ENCODE results near the gene SDE2. TPM values are rescaled to one million over a fixed set of nuclear protein-coding genes. Genes with fewer than 3 reads are reported as not detected.

Gene SDE2
- total RNA-seq, 1 donor from 2014 or later: 22.3 TPM

DNA sequence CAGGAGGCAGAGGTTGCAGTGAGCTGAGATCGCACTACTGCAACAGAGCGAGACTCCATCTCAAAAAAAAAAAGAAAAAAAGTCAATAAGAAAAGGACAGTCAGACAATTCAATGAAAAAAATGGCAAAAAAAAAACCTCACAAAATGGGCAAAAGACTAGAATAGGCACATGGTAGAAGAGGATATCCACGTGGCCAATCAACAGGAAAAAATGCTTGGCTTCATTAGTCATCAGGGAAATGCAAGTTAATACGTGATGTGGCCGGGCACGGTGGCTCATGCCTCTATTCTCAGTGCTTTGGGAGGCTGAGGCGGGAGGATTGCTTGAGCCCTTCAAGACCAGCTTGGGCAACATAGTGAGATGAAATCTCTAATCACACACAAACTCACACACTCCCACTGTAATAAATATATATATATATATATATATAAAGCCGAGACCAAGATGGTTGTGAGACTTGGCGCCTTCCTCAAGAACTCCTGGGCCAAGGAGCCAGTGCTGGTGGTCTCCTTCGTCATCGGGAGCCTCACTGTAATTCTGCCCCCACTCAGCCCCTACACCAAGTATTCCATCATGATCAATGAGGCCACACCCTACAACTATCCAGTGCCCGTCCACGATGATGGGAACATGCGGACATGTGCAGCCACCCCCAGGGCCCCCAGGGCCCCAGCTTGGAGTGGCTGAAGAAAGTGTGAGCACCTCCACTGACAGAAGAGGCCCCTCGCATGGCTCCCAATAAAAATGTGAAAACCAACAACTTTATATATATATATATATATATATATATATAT is 35.2 kb downstream of the SDE2 start:
- H3K36me3 Mint-ChIP-seq (ENCODE audit: low read depth): no peaks in the 10 kb centered on the region
- no peaks in the 10 kb centered on the region for H3K9me3 Mint-ChIP-seq
- intact Hi-C loops (cut with micrococcal nuclease): no loop called here
- peaks cover 2% of the 10 kb centered on the region for H3K4me1 Mint-ChIP-seq (ENCODE audit: low read depth)
- no peak overlapping the region for H3K27ac Mint-ChIP-seq
- no peak overlapping the region for H3K4me3 Mint-ChIP-seq (ENCODE audit: low read depth)
- H3K27me3 Mint-ChIP-seq (ENCODE audit: low read depth): peaks cover 10% of the 10 kb centered on the region
- no peak for DNase-seq (ENCODE audit: low spot score)

DNA sequence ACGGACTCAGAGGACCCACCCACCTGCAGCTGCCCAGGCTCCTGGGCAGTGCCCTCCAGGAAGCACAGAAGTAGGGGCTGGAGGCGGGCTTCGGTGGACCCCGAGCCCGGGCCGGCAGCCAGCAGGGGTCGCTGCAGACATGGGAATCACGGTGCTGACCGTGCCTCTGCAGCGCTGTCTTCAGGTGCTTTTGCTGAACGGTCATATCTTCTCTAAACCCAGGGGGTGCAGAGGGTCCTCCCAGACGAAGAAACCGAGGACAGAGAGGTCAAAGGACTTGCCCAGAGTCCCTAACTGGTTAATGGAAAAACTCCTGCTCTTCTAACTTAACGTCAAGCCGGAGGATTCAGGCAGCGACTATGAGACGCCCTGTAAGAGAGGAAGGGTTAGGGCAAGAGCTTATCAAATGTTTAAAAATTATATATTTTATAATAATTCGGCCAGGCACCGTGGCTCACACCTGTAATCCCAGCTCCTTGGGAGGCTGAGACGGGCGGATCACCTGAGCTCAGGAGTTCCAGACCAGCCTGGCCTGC is 36.6 kb downstream of the SDE2 start:
- intact Hi-C loops (cut with micrococcal nuclease): no loop called here
- Mint-ChIP-seq H3K4me1 (ENCODE audit: low read depth) (peaks cover 2% of the 10 kb centered on the region), H3K4me3 (ENCODE audit: low read depth) (no peak overlapping the region), H3K27me3 (ENCODE audit: low read depth) (peaks cover 10% of the 10 kb centered on the region), H3K27ac (no peak overlapping the region), H3K9me3 (no peaks in the 10 kb centered on the region), H3K36me3 (ENCODE audit: low read depth) (no peaks in the 10 kb centered on the region)
- DNase-seq (ENCODE audit: low spot score): peak; percentile 41

DNA sequence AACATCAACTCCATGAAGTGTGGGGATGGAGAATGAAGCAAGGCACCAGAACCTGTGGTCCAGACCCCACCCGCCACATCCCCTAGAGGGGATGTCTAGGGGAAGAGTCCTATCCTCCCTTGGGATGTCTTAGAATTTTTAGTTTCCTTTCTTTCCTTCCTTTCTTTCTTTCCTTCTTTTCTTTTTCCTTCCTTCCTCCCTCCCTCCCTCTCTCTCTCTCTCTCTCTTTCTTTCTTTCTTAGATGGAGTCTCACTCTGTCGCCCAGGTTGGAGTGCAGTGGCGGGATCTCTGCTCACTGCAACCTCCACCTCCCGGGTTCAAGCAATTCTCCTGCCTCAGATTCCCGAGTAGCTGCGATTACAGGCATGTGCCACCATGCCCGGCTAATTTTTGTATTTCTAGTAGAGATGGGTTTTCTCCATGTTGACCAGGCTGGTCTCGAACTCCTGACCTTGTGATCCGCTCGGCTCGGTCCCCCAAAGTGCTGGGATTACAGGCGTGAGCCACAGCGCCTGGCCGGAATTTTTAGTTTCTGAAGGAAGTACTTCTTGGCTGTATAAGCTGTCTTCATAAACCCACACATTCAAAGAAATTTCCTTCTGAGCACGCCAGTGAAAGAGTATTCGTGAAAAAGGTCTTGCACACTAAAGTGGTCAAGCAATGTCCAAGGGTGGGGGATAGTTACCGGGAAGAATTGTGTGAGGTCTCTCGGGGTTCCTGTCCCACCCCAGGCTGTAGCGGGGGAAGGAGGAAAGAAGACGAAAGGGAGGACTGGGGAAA is 37.3 kb downstream of the SDE2 start:
- DNase-seq (ENCODE audit: low spot score): no peak
- H3K27ac Mint-ChIP-seq: no peak overlapping the region
- no peaks in the 10 kb centered on the region for H3K36me3 Mint-ChIP-seq (ENCODE audit: low read depth)
- H3K4me1 Mint-ChIP-seq (ENCODE audit: low read depth): peaks cover 2% of the 10 kb centered on the region
- intact Hi-C loops (cut with micrococcal nuclease): no loop called here
- H3K9me3 Mint-ChIP-seq: no peaks in the 10 kb centered on the region
- peaks cover 10% of the 10 kb centered on the region for H3K27me3 Mint-ChIP-seq (ENCODE audit: low read depth)
- no peak overlapping the region for H3K4me3 Mint-ChIP-seq (ENCODE audit: low read depth)

DNA sequence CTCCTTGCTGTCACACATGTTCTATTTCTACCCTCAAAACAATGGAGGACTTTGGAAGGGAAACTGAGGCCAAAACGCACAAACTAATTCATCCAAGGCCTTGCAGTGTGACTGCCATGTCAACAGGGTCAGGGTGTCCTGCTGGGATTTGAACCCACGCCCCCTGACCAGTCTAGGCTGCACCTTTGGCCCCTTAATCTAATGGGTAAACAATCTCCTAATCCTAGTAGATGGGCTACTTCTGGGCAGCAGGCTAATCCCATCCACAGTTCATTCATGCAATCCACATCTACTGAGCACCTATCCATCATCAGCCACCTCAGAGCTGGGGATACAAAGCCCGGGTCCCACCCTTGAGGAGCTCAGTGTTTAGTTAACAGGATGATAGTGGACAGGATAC is 41.1 kb downstream of the SDE2 start:
- Mint-ChIP-seq H3K27ac (no peak overlapping the region), H3K27me3 (ENCODE audit: low read depth) (peaks cover 16% of the 10 kb centered on the region), H3K4me1 (ENCODE audit: low read depth) (peaks cover 2% of the 10 kb centered on the region), H3K4me3 (ENCODE audit: low read depth) (no peak overlapping the region), H3K9me3 (no peaks in the 10 kb centered on the region), H3K36me3 (ENCODE audit: low read depth) (no peaks in the 10 kb centered on the region)
- intact Hi-C loops (cut with micrococcal nuclease): no loop called here
- DNase-seq (ENCODE audit: low spot score): no peak

DNA sequence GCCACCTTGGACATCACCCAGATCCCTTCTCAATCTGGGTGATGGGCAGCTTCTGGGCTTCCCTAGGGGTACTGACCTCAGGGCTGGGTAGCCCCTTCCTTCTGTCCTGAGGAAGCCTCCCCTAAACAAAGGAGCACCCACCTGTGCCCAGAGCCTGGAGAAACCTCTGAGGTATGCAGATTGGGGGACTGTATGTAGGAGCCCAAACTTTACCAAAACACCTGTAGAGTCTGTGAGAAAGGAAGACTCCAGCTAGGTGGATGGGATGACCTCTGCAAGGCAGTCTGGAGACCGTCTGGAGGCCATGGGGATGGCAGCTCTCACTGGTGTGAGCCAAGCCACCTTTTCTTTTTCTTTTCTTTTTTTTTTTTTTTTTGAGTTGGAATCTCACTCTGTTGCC is 44.4 kb downstream of the SDE2 start:
- Mint-ChIP-seq H3K36me3 (ENCODE audit: low read depth) (no peaks in the 10 kb centered on the region), H3K27ac (no peak overlapping the region), H3K4me1 (ENCODE audit: low read depth) (no peaks in the 10 kb centered on the region), H3K27me3 (ENCODE audit: low read depth) (peaks cover 17% of the 10 kb centered on the region), H3K9me3 (no peaks in the 10 kb centered on the region), H3K4me3 (ENCODE audit: low read depth) (no peak overlapping the region)
- intact Hi-C loops (cut with micrococcal nuclease): no loop called here
- no peak for DNase-seq (ENCODE audit: low spot score)

DNA sequence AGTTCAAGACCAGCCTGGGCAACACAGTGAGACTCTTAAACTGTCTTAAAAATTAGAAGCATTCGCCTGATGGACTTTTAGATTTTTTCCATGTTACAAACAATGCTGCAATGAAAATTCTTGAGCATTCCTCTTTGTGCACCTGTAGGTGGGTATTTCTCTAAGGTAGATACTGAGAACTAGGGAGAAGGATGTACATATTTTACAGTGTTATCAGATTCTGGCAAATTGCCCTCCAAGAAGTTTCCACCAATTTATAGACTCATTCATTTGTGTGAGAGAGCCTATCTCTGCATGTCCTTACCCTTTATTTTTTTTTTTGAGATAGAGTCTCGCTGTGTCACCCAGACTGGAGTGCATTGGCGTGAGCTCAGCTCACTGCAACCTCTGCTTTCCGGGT is 45.8 kb downstream of the SDE2 start:
- Mint-ChIP-seq H3K27ac (no peak overlapping the region), H3K36me3 (ENCODE audit: low read depth) (no peaks in the 10 kb centered on the region), H3K4me1 (ENCODE audit: low read depth) (no peaks in the 10 kb centered on the region), H3K4me3 (ENCODE audit: low read depth) (no peak overlapping the region), H3K27me3 (ENCODE audit: low read depth) (peaks cover 17% of the 10 kb centered on the region), H3K9me3 (no peaks in the 10 kb centered on the region)
- intact Hi-C loops (cut with micrococcal nuclease): no loop called here
- DNase-seq (ENCODE audit: low spot score): no peak

DNA sequence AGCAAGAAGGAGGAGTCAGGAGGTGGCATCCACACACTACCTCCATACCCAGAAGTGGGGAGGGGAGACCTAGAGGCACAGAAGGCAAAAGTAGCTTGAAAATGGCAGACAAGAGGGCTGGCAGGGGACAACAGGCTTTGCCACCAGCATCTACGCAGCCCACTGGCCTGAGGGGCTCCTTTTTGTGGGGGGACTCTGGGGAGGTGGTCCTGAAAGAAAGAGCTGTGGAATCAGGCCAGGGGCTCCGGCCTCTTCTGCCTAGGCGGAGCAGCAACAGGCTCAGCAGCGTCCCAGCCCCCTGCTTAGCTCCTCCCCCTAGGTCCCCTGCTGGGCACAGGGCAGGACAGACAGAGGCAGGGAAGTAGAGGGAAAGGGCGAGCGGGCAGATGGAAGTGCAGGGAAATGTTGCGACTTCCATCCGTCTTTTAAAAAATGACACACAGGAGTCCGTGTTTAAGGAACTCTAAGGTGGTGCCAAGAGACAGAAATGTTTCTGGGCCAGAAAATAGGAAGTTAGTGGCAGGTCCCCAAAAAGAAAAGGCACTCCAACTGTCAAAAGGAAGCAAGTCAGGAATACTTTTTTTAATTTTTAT is 48.1 kb downstream of the SDE2 start:
- no peak for DNase-seq (ENCODE audit: low spot score)
- Mint-ChIP-seq H3K4me3 (ENCODE audit: low read depth) (no peak overlapping the region), H3K27me3 (ENCODE audit: low read depth) (peaks cover 25% of the 10 kb centered on the region), H3K36me3 (ENCODE audit: low read depth) (no peaks in the 10 kb centered on the region), H3K9me3 (no peaks in the 10 kb centered on the region), H3K27ac (no peak overlapping the region), H3K4me1 (ENCODE audit: low read depth) (no peaks in the 10 kb centered on the region)
- intact Hi-C loops (cut with micrococcal nuclease): no loop called here

DNA sequence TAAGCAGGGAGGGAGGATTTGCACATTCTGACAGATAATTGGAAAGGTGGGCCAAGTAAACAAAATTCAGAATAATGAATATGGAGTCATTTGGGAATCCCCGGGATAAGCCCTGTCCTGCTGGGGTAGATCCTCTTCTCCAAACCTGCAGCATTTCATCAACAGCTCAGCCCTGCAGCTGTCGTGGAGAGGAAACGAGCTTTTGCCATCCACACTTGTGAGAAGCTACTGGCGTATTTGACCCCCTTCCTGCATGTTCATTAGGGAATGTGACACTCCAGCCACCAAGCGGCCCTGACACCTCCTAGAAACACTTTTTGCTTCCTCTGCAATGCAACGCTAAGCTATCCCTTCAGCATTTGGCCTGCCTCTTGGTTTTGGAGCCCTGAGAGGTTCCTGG is 50.1 kb downstream of the SDE2 start:
- DNase-seq (ENCODE audit: low spot score): no peak
- H3K9me3 Mint-ChIP-seq: no peaks in the 10 kb centered on the region
- peaks cover 5% of the 10 kb centered on the region for H3K4me1 Mint-ChIP-seq (ENCODE audit: low read depth)
- no peak overlapping the region for H3K4me3 Mint-ChIP-seq (ENCODE audit: low read depth)
- H3K27ac Mint-ChIP-seq: no peak overlapping the region
- peaks cover 21% of the 10 kb centered on the region for H3K27me3 Mint-ChIP-seq (ENCODE audit: low read depth)
- intact Hi-C loops (cut with micrococcal nuclease): no loop called here
- no peaks in the 10 kb centered on the region for H3K36me3 Mint-ChIP-seq (ENCODE audit: low read depth)

DNA sequence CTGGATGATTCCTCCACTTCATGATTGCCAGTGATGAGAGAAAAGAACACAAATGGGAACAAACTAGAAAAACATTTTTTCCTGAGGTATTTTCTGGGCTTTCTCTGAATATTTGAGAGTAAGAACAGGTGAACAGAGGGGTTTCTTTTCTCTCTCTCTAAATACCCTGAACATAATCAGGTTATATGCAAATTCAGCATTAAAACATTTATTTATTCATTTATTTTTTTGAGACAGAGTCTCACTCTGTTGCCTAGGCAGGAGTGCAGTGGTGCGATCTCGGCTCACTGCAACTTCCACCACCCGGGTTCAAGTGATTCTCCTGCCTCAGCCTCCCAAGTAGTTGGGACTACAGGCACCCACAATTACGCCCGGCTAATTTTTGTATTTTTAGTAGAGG is 52.3 kb downstream of the SDE2 start:
- no peak overlapping the region for H3K27ac Mint-ChIP-seq
- no peaks in the 10 kb centered on the region for H3K36me3 Mint-ChIP-seq (ENCODE audit: low read depth)
- intact Hi-C loops (cut with micrococcal nuclease): no loop called here
- H3K4me1 Mint-ChIP-seq (ENCODE audit: low read depth): peaks cover 5% of the 10 kb centered on the region
- no peak overlapping the region for H3K4me3 Mint-ChIP-seq (ENCODE audit: low read depth)
- H3K27me3 Mint-ChIP-seq (ENCODE audit: low read depth): peaks cover 18% of the 10 kb centered on the region
- H3K9me3 Mint-ChIP-seq: no peaks in the 10 kb centered on the region
- no peak for DNase-seq (ENCODE audit: low spot score)

DNA sequence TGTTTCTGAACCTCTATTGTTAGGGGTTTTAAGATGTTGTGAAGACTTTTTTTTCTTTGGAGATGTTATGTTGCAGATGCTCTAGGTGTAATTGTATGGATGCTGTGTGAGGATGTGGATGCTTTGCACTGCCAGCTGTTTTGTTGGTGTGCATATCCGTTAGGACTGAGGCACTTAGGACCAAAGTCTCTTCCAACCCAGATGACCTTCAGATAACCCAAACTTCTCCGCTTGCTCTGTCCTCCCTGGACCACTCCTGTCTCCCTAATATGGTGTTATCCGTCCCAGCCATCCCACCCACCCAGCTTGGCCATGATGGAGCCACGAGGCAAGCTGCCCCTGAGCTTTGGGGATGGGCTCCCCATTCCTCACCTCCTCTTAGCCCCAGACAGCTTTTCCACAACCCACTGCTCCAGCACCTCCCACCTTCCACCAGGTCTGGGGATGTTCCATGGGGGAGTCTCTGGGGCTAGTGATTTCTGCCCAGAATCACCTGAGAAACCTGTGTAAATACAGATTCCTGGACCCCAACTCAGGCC is 53.0 kb downstream of the SDE2 start:
- H3K27me3 Mint-ChIP-seq (ENCODE audit: low read depth): peaks cover 14% of the 10 kb centered on the region

DNA sequence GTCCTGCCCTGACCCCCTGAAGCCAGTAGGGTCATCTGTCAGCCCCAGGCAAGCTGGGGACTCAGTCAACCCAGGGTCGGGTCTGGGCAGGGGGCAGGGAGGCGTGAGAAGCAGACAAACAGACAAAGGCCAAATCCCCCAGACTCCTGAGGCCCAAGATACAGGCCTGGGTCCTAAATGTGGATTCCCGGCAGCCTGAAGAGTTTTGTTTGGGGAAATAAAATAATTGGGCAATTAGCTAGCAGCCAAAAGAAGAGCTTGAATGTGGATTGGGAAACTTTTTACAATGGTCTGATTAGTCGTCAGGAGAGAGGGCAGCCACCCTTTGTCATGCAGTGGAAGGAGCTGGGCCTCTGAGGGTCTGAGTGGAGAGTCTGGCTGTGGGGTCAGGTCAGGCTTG is 53.6 kb downstream of the SDE2 start:
- no peak overlapping the region for H3K27ac Mint-ChIP-seq
- intact Hi-C loops (cut with micrococcal nuclease): no loop called here

More for the DNA sequence above, 53.0 kb downstream of the SDE2 start:
- no peak for DNase-seq (ENCODE audit: low spot score)
- intact Hi-C loops (cut with micrococcal nuclease): no loop called here
- H3K4me3 Mint-ChIP-seq (ENCODE audit: low read depth): no peak overlapping the region
- no peaks in the 10 kb centered on the region for H3K9me3 Mint-ChIP-seq
- peaks cover 5% of the 10 kb centered on the region for H3K4me1 Mint-ChIP-seq (ENCODE audit: low read depth)
- H3K36me3 Mint-ChIP-seq (ENCODE audit: low read depth): no peaks in the 10 kb centered on the region
- no peak overlapping the region for H3K27ac Mint-ChIP-seq

DNA sequence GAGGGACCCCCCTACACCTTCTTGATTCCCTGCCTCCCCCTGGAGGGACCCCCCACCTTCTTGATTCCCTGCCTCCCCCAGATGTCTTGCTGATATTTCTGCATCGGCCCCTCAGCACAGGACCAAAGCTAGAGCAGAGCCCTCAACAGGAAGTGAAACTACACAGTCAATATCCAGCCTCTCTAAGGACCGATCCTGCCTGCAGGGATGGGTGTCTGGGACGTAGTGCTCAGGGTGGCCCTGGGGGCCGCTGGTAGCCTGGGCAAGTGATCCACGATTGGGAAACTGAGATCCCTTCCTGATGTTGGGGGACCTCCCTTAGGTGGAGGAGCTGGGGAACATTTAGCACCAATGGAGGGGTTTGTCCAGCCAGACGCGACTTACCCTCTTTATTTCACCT is 54.2 kb downstream of the SDE2 start:
- Mint-ChIP-seq H3K4me3 (ENCODE audit: low read depth) (no peak overlapping the region), H3K36me3 (ENCODE audit: low read depth) (no peaks in the 10 kb centered on the region)
- no peak for DNase-seq (ENCODE audit: low spot score)

More for the DNA sequence above, 53.6 kb downstream of the SDE2 start:
- no peaks in the 10 kb centered on the region for H3K36me3 Mint-ChIP-seq (ENCODE audit: low read depth)
- H3K9me3 Mint-ChIP-seq: no peaks in the 10 kb centered on the region
- peaks cover 8% of the 10 kb centered on the region for H3K27me3 Mint-ChIP-seq (ENCODE audit: low read depth)
- H3K4me1 Mint-ChIP-seq (ENCODE audit: low read depth): peaks cover 5% of the 10 kb centered on the region
- DNase-seq (ENCODE audit: low spot score): no peak
- no peak overlapping the region for H3K4me3 Mint-ChIP-seq (ENCODE audit: low read depth)

More for the DNA sequence above, 54.2 kb downstream of the SDE2 start:
- Mint-ChIP-seq H3K9me3 (no peaks in the 10 kb centered on the region), H3K27ac (no peak overlapping the region), H3K27me3 (ENCODE audit: low read depth) (peaks cover 8% of the 10 kb centered on the region), H3K4me1 (ENCODE audit: low read depth) (peaks cover 5% of the 10 kb centered on the region)
- intact Hi-C loops (cut with micrococcal nuclease): no loop called here
